Endometrial microvascular endothelial cells (primary cell): ENCODE measurements around the gene OPRM1. TPM values are rescaled to one million over a fixed set of nuclear protein-coding genes. Genes with fewer than 3 reads are reported as not detected.

Experiments
- in situ Hi-C: cut with HindIII; loops from 2 replicates; pipeline ENCODE4 v1.10.0; 2017; ENCODE audit warnings: low sequenced_read_pairs, low pct_unique_long_range_greater_than_20kb; ENCODE audit errors: inconsistent ontology term
- total RNA-seq: library from RNA; depleted of rRNA; stranded (reverse); fragments of >200 nt; gene quantifications from one replicate; pipeline ENCODE4 v1.2.3, GENCODE V29; 2015; ENCODE audit errors: inconsistent ontology term

The OPRM1 gene
- total RNA-seq, 1 donor from 2014 or later = not detected

DNA sequence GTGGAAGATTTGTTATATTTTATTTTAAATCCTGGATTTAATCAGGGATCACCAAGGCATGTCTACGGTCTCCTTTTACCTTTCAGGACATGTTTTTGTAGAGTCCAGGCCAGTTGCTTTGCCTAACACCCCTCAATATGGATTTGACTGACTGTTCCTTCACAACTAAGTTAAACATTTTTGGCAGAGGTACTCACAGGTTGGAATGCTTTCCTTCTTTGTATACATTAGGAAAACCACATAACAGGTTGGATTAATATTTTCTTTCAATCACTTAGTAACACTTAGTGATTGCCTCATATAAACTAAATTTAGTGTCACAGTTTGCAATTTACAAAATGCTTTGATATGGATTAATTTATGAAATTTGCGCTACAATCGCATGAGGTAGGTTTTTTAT, 253.0 kb downstream of the OPRM1 start:
- in situ Hi-C loops = no loop called here

DNA sequence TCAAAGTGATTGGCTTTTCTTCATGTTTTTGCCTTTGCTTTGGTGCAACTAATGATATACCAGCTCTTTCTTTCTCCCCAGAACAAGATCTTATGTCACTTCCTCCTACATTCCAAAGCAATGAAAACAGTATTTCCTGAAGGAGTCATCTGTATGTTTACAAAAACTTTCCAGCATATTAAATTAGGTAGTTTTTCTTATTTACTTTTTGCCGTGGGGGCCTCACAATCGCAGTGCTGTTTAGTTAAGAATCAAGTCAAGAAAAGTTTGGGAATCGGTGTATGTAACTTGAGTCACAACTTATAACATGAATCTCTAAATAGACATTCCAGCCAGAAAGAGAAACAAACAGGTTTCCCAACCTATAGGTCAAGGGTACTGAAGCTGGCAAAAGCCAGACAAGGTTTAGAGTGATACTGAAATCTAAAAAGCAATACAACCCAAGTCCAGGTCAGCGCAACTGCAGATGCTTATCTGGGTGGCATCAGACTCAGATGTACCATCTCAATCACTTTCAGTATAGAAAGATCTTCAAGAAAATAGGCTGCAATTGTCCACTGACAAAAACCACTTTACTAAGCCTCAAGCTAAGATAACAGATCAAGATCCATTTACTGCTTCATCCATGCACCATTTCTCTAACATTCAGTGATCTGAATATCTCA, 253.9 kb downstream of the OPRM1 start:
- in situ Hi-C loops = no loop called here

DNA sequence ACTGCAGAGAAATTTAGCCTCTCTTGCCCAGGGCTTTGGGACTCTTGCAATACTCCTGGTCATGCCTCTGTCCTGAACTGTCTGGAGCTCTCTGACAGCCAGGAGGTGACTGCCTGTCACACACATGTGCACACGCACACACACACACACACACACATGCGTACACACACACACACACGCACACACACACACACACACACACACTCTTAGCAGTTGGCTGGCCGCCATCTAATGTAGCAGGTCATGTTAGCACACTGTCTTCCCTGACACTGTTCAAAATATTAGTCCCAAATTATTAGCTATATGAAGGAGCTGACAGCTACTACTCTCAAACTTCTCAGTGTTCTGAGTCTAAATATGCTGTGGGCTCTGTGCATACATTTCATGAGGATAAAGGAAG, 256.7 kb downstream of the OPRM1 start:
- in situ Hi-C loops = no loop called here
